Stomach (tissue), 4 donors: ENCODE data around the gene LHX4.
A peak's percentile ranks its signal among the peaks of the same experiment; 100 is the strongest.

Experiments
- CTCF ChIP-seq, 7 experiments: fragments of 450-650 bp in 4 of 7; fragments of 200-600 bp in 3 of 7; sonication (generic) in 3 of 7; IDR thresholded peaks; one replicate each; pipeline ENCODE4 v1.5.1; 2016 to 2019; ENCODE audit warnings: antibody characterized with exemption in 7 of 7, control low read depth in 2 of 7, mild to moderate bottlenecking in 1 of 7
- EP300 ChIP-seq: sonication (generic); formaldehyde crosslinking; IDR thresholded peaks from one replicate; pipeline ENCODE4 v1.6.1; 2017; ENCODE audit warnings: antibody characterized with exemption
- POLR2AphosphoS5 ChIP-seq, 3 donors: sonication (generic); formaldehyde crosslinking; IDR thresholded peaks; one replicate each; pipeline ENCODE4 v1.6.1; 2016; ENCODE audit warnings: antibody characterized with exemption in 3 of 3

GRCh38 chr1:180188091-180188506, 42.0 kb upstream of the LHX4 start:
- no peak for TF ChIP-seq POLR2AphosphoS5 (IDR thresholded peaks at IDR 0.05)
- peak in 4 of 7 experiments; percentile 26 to 39 (median 29) for TF ChIP-seq CTCF (IDR thresholded peaks at IDR 0.05)
- TF ChIP-seq EP300 = no peak
